Vagina (tissue), 2 donors: ENCODE data around the gene KCNK5. TPM values are rescaled to one million over a fixed set of nuclear protein-coding genes. Genes with fewer than 3 reads are reported as not detected.

Experiments
- DNase-seq, 2 donors: peaks; one replicate each; pipeline ENCODE4 v3.0.0-alpha.2; 2017; ENCODE audit errors: extremely low spot score in 2 of 2
- H3K27ac ChIP-seq: fragments of 200-600 bp; sonication (generic); one replicate; pipeline ENCODE4 v1.5.1; 2019
- H3K27me3 ChIP-seq: fragments of 200-600 bp; sonication (generic); one replicate; pipeline ENCODE4 v1.5.1; 2019
- H3K36me3 ChIP-seq, 2 donors: fragments of 200-600 bp; sonication (generic); one replicate each; pipeline ENCODE4 v1.5.1; 2017 to 2019
- H3K4me1 ChIP-seq: fragments of 200-600 bp; sonication (generic); one replicate; pipeline ENCODE4 v1.5.1; 2019
- H3K4me3 ChIP-seq, 2 donors: fragments of 200-600 bp; sonication (generic); 1 replicate in 1 of 2; 2 replicates in 1 of 2; pipeline ENCODE4 v1.5.1; 2016 to 2019
- H3K9me3 ChIP-seq: fragments of 200-600 bp; sonication (generic); one replicate; pipeline ENCODE4 v1.5.1; 2019
- POLR2A ChIP-seq, 2 donors: fragments of 450-650 bp; IDR thresholded peaks; one replicate each; pipeline ENCODE4 v1.6.1; 2017; ENCODE audit warnings: antibody characterized with exemption in 2 of 2, mild to moderate bottlenecking in 2 of 2, moderate library complexity in 2 of 2
- POLR2AphosphoS5 ChIP-seq, 2 donors: sonication (generic); formaldehyde crosslinking; IDR thresholded peaks; one replicate each; pipeline ENCODE4 v1.9.0; 2017; ENCODE audit warnings: antibody characterized with exemption in 2 of 2, mild to moderate bottlenecking in 2 of 2, low read depth in 1 of 2; ENCODE audit not compliant: insufficient read depth in 1 of 2
- intact Hi-C: fragments of 100-400 bp; cut with DNase I; formaldehyde crosslinking; loops from one replicate; pipeline ENCODE4 v1.15.1; 2023
- total RNA-seq: library from RNA; depleted of rRNA; stranded (reverse); fragments of >200 nt; gene quantifications from one replicate; pipeline ENCODE4 v1.2.3, GENCODE V29; 2016
- TF ChIP-seq, protein P1 (sequence below), 3 experiments: fragments of 450-650 bp in 2 of 3; fragments of 200-600 bp in 1 of 3; sonication (generic) in 1 of 3; IDR thresholded peaks; one replicate each; pipeline ENCODE4 v1.5.1; 2017 to 2019; ENCODE audit warnings: antibody characterized with exemption in 3 of 3, mild to moderate bottlenecking in 2 of 3, moderate library complexity in 2 of 3

Gene KCNK5
- total RNA-seq, 1 donor from 2014 or later = 16.7 TPM

DNA sequence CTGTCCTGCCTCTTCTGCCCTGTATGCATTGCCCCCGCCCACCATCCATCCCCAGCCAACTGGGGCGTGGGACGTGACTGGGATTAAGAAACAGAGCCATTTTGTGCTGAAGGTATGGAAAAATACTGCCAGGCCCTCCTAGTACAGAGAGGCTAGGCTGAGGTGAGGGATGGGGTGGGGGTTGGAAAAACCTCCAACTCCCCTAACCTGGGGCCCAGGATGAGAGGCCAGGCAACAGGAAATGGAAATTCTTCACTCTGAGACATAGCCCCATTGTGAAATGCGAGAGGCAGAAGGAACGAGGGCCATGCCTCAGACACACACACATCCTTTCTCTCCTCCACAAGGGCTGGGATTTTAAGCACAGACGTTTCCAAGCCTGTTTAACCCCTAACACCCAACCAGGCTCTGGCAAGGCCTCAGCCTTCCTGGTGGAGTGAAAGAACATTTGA lies 19.9 kb downstream of the KCNK5 start:
- TF ChIP-seq, protein P1, sequence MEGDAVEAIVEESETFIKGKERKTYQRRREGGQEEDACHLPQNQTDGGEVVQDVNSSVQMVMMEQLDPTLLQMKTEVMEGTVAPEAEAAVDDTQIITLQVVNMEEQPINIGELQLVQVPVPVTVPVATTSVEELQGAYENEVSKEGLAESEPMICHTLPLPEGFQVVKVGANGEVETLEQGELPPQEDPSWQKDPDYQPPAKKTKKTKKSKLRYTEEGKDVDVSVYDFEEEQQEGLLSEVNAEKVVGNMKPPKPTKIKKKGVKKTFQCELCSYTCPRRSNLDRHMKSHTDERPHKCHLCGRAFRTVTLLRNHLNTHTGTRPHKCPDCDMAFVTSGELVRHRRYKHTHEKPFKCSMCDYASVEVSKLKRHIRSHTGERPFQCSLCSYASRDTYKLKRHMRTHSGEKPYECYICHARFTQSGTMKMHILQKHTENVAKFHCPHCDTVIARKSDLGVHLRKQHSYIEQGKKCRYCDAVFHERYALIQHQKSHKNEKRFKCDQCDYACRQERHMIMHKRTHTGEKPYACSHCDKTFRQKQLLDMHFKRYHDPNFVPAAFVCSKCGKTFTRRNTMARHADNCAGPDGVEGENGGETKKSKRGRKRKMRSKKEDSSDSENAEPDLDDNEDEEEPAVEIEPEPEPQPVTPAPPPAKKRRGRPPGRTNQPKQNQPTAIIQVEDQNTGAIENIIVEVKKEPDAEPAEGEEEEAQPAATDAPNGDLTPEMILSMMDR (IDR thresholded peaks at IDR 0.05) = no peak
- TF ChIP-seq POLR2AphosphoS5 (IDR thresholded peaks at IDR 0.05; ENCODE audit: insufficient read depth in 1 of 2, low read depth in 1 of 2) (no peak), POLR2A (IDR thresholded peaks at IDR 0.05) (no peak)
- H3K4me1 ChIP-seq = peaks cover 32% of the 10 kb centered on the region
- H3K9me3 ChIP-seq = no peaks in the 10 kb centered on the region
- H3K36me3 ChIP-seq = no peaks in the 10 kb centered on the region
- H3K4me3 ChIP-seq = no peak overlapping the region
- H3K27me3 ChIP-seq = no peaks in the 10 kb centered on the region
- no peak for DNase-seq
- intact Hi-C loops = no loop called here
- no peak overlapping the region for H3K27ac ChIP-seq

DNA sequence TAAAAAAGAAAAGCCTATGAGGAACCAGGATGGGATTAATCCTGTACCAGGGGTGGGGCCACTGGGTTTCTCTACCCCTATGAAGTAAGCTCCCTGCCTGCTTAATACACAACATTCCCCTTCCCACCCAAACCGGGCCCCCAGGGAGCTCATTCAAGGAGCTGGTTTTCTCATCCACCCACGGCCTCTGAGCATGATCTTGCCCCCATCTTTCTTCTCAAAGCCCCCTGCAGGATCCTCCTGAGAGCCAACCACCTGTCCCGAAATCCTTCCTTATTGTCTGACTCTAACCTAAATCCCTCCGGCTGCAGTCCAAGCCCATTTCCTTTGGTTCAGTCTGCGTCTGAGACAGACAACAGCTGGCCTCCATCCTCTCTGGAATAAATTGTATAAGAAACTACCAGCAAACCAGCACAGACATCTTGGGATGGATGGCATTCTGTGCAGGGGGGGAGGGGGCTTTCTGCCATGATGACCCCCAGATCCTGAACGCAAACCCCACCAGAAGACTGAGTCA lies 21.0 kb downstream of the KCNK5 start:
- no peak overlapping the region for H3K4me3 ChIP-seq
- DNase-seq = no peak
- H3K27ac ChIP-seq = no peak overlapping the region
- intact Hi-C loops = no loop called here
- H3K9me3 ChIP-seq = no peaks in the 10 kb centered on the region
- H3K4me1 ChIP-seq = peaks cover 43% of the 10 kb centered on the region
- H3K27me3 ChIP-seq = no peaks in the 10 kb centered on the region
- no peaks in the 10 kb centered on the region for H3K36me3 ChIP-seq
- TF ChIP-seq POLR2A (IDR thresholded peaks at IDR 0.05) = no peak
- TF ChIP-seq, protein P1 (IDR thresholded peaks at IDR 0.05) = no peak
- no peak for TF ChIP-seq POLR2AphosphoS5 (IDR thresholded peaks at IDR 0.05; ENCODE audit: insufficient read depth in 1 of 2, low read depth in 1 of 2)

DNA sequence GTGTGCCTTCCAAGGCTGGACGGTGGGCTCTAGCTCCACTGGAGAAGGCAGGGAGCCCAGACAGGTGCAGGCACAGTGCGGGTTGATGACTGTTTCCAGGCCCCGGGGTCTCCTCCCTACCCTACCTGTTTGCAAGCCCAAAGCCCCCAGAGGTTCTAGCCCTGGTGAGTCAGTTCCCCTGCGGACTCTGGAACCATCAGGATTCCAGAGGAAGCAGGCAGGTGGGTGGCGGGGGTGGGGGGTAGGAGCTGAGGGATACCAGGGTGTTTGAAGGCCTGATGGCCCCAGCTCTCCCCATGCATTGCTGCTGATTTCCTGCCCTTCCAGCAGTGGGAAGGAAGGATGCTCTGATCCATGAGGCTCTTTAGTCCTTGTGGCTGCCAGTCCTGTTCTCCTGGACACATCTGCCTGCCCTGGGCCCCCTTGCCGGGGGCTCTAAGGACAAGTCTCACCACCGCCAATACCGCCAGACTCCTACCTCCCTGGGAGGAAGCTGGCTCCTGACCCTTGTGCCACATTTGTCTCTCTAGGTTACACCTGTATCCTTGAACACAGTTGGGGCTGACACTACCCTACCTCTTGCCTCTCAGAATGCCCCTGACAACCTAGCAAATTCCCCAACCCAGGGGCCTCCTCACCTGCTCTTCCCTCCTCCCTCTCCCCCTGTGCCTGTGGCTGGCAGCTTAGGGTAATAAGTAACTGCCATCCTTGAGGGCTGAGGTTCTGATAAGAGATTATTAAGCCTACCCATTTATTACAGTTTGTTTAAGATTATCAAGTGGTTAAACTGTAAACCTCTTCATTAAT lies 21.7 kb downstream of the KCNK5 start:
- TF ChIP-seq, protein P1 (IDR thresholded peaks at IDR 0.05) = no peak
- TF ChIP-seq POLR2AphosphoS5 (IDR thresholded peaks at IDR 0.05; ENCODE audit: insufficient read depth in 1 of 2, low read depth in 1 of 2) (no peak), POLR2A (IDR thresholded peaks at IDR 0.05) (no peak)
- no peaks in the 10 kb centered on the region for H3K36me3 ChIP-seq
- no peak overlapping the region for H3K4me3 ChIP-seq
- H3K4me1 ChIP-seq = peaks cover 44% of the 10 kb centered on the region
- intact Hi-C loops = no loop called here
- no peaks in the 10 kb centered on the region for H3K27me3 ChIP-seq
- no peaks in the 10 kb centered on the region for H3K9me3 ChIP-seq
- DNase-seq = no peak
- H3K27ac ChIP-seq = no peak overlapping the region

DNA sequence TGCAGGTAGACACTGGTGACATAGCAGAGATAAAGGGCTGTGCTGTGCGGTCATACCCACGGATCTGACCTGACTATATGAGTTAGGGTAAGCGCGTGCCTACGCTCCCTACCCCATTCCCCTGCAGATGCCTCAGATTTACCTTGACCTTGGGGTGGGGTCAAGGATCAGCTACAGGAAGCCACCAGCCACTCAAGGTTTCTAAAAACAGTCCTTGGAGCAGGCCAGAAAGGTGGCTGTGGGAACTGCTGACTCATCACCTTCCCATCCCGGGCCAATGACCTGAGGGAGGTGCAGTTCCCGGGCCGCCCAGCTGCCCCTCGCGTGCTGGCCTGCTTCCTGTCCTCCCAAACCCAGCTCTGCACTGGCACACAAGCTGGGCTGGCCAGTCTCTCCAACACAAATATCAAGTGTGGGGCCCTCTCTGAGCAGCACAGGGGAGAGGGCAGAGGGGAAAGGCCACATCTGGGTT lies 23.0 kb downstream of the KCNK5 start:
- Histone ChIP-seq H3K36me3 (no peaks in the 10 kb centered on the region), H3K27ac (no peak overlapping the region), H3K9me3 (no peaks in the 10 kb centered on the region), H3K27me3 (no peaks in the 10 kb centered on the region), H3K4me1 (peaks cover 44% of the 10 kb centered on the region), H3K4me3 (no peak overlapping the region)
- TF ChIP-seq POLR2A (IDR thresholded peaks at IDR 0.05) (no peak), POLR2AphosphoS5 (IDR thresholded peaks at IDR 0.05; ENCODE audit: insufficient read depth in 1 of 2, low read depth in 1 of 2) (no peak)
- TF ChIP-seq, protein P1 (IDR thresholded peaks at IDR 0.05) = no peak
- no peak for DNase-seq
- intact Hi-C loops = no loop called here
